Measurements from ENCODE around the gene PF4V1.

The PF4V1 gene

DNA sequence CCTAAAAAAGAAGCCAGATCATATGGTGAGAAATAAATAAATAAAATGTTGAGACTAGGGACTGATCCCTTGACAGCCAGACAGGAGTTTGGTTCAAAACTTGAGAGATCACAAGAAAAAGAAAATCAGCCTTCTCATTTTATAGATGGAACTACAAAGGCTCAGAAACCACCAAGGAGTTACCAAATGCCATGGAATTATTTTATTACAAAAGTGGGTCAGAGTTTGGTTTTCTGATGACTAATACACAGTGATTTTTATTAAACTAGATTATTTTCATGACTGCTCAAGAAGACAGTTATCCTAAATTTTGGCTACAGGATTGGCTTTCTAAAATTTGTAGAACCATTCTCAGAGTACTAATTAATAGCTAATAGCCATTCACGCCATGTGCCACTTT is 22.3 kb downstream of the PF4V1 start:
- Histone ChIP-seq H2AFZ (ENCODE audit: low read length) (no peak overlapping the region), H3F3A (ENCODE audit: insufficient read depth, low read length) (no peaks in the 10 kb centered on the region), H3K4me3 (ENCODE audit: low read length) (no peak overlapping the region), H3K9me3 (replicated peaks; ENCODE audit: insufficient read depth, low read length) (no peaks in the 10 kb centered on the region), H3K79me2 (ENCODE audit: low read length) (no peaks in the 10 kb centered on the region), H4K20me1 (ENCODE audit: insufficient read depth, low read length) (no peaks in the 10 kb centered on the region), H3K9ac (ENCODE audit: low read length) (no peak overlapping the region), H3K9me2 (replicated peaks; ENCODE audit: insufficient read depth, low read length) (no peaks in the 10 kb centered on the region), H3K27me3 (replicated peaks; ENCODE audit: insufficient read depth, low read length) (no peaks in the 10 kb centered on the region), H3K4me1 (ENCODE audit: low read length) (no peaks in the 10 kb centered on the region), H3K36me3 (replicated peaks; ENCODE audit: insufficient read depth, low read length) (no peaks in the 10 kb centered on the region), H3K4me2 (ENCODE audit: low read depth, low read length) (no peak overlapping the region), H3K27ac (ENCODE audit: low read length) (no peak overlapping the region)
- TF ChIP-seq EZH2 (optimal IDR thresholded peaks at IDR 0.05; ENCODE audit: low read depth, low read length) = no peak
- no peak for TF ChIP-seq EZH2phosphoT487 (IDR thresholded peaks at IDR 0.05; ENCODE audit: low read length)
- TF ChIP-seq CTCF (IDR thresholded peaks at IDR 0.05; ENCODE audit: low read length) = no peak
- no peak for DNase-seq

- Histone ChIP-seq H3K9ac (ENCODE audit: low read length) (no peak overlapping the region), H2AFZ (ENCODE audit: low read length) (peak overlapping the region; percentile 4; the same call in 1 of the 2 replicates), H4K20me1 (ENCODE audit: insufficient read depth, low read length) (no peaks in the 10 kb centered on the region), H3K9me2 (replicated peaks; ENCODE audit: insufficient read depth, low read length) (no peaks in the 10 kb centered on the region), H3K9me3 (replicated peaks; ENCODE audit: insufficient read depth, low read length) (no peaks in the 10 kb centered on the region), H3K27me3 (replicated peaks; ENCODE audit: insufficient read depth, low read length) (no peaks in the 10 kb centered on the region), H3K36me3 (replicated peaks; ENCODE audit: insufficient read depth, low read length) (no peaks in the 10 kb centered on the region), H3K79me2 (ENCODE audit: low read length) (no peaks in the 10 kb centered on the region), H3K4me3 (ENCODE audit: low read length) (peak overlapping the region; percentile 16; the same call in 1 of the 2 replicates), H3K4me1 (ENCODE audit: low read length) (peaks cover 26% of the 10 kb centered on the region), H3K4me2 (ENCODE audit: low read depth, low read length) (peak overlapping the region; percentile 64), H3F3A (ENCODE audit: insufficient read depth, low read length) (peaks cover 18% of the 10 kb centered on the region), H3K27ac (ENCODE audit: low read length) (peak overlapping the region; percentile 40; the same call in 1 of the 2 replicates)
- peak; percentile 82 for DNase-seq
- no peak for TF ChIP-seq EZH2 (optimal IDR thresholded peaks at IDR 0.05; ENCODE audit: low read depth, low read length)
- no peak for TF ChIP-seq EZH2phosphoT487 (IDR thresholded peaks at IDR 0.05; ENCODE audit: low read length)
- no peak for TF ChIP-seq CTCF (IDR thresholded peaks at IDR 0.05; ENCODE audit: low read length)
Measured at GRCh38 chr4:73883306-73883705, 30.2 kb downstream of the PF4V1 start.

GRCh38 chr4:73885574-73886267 is 32.6 kb downstream of the PF4V1 start:
- no peak for DNase-seq
- H3K4me1 ChIP-seq (ENCODE audit: low read length) = peaks cover 26% of the 10 kb centered on the region
- H3K9ac ChIP-seq (ENCODE audit: low read length) = no peak overlapping the region
- H2AFZ ChIP-seq (ENCODE audit: low read length) = no peak overlapping the region
- no peaks in the 10 kb centered on the region for H3K9me2 ChIP-seq (replicated peaks; ENCODE audit: insufficient read depth, low read length)
- TF ChIP-seq CTCF (IDR thresholded peaks at IDR 0.05; ENCODE audit: low read length) (no peak), EZH2 (optimal IDR thresholded peaks at IDR 0.05; ENCODE audit: low read depth, low read length) (no peak), EZH2phosphoT487 (IDR thresholded peaks at IDR 0.05; ENCODE audit: low read length) (no peak)
- no peaks in the 10 kb centered on the region for H3K36me3 ChIP-seq (replicated peaks; ENCODE audit: insufficient read depth, low read length)
- no peaks in the 10 kb centered on the region for H3K27me3 ChIP-seq (replicated peaks; ENCODE audit: insufficient read depth, low read length)
- no peak overlapping the region for H3K4me3 ChIP-seq (ENCODE audit: low read length)
- H3K9me3 ChIP-seq (replicated peaks; ENCODE audit: insufficient read depth, low read length) = no peaks in the 10 kb centered on the region
- H3F3A ChIP-seq (ENCODE audit: insufficient read depth, low read length) = peaks cover 18% of the 10 kb centered on the region
- no peak overlapping the region for H3K27ac ChIP-seq (ENCODE audit: low read length)
- no peaks in the 10 kb centered on the region for H4K20me1 ChIP-seq (ENCODE audit: insufficient read depth, low read length)
- no peak overlapping the region for H3K4me2 ChIP-seq (ENCODE audit: low read depth, low read length)
- H3K79me2 ChIP-seq (ENCODE audit: low read length) = no peaks in the 10 kb centered on the region

All from MM.1S (cell line).